GM21423 (cell line): Measurements from ENCODE around the gene PRKCZ.

ENCODE experiments used
- ATAC-seq: cut with Tn5 transposase; IDR thresholded peaks from one replicate; pipeline ENCODE4 v1.9.1; 2021; ENCODE audit warnings: mild to moderate bottlenecking, moderate library complexity; ENCODE audit not compliant: unreplicated experiment

Gene PRKCZ

GRCh38 chr1:2172012-2172411, 121.8 kb downstream of the PRKCZ start:
- ATAC-seq, result no peak

DNA sequence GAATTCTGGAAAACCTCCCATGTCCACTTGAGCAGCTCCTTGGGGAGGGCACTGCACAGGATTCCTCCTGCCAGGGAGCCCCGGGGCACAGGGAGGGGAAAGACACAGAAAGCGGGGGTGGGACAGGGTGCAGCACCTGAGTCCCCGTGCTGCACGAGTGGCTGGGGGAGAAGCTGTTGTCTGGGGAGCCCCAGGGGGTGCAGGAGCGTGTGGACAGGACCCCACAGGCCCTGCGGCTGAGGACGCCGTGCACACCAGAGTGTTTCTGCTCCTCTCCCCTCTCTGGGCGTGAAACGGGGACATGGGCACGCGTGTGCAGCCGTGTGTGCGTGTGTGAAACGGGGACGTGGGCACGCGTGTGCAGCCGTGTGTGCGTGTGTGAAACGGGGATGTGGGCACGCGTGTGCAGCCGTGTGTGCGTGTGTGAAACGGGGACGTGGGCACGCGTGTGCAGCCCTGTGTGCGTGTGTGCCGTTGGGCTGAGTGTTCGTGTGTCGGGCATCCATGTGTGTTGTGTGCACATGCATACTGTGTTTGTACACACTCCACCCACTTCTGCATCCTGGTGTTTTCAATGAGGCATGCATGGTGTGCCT, 122.4 kb downstream of the PRKCZ start:
- ATAC-seq, result no peak

- no peak for ATAC-seq
Observed at GRCh38 chr1:2173546-2174347, 123.5 kb downstream of the PRKCZ start.

DNA sequence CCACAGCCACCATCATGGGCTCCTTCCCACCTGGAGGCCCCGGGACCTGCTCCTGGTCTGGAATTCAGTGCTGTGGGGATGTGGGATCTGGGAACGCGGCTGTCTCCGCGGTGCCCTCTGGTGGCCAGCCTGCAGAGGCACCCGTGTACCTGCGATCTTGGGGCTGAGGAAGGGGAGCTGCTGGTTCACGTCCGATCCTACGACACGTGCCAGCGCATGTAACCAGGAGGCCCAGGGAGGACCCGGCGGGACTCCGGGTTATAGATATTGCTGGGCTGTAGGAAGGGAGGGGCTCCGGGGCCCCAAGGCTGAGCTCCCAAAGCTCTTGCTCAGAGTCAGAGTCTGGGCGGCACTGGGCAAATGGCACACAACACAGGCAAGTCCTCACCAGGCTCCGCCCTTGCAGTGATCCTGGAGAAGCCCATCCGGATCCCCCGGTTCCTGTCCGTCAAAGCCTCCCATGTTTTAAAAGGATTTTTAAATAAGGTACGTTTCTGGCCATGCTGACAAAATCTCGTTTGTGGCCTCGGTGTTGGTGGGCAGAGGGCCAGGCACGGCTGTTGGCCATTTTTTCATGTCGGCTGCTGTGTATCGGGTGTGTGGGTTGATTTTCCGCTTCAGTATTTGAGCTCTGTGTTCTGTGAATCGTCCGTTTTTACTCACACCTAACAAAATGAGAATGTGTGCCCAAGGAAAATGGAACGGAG, 124.3 kb downstream of the PRKCZ start:
- no peak for ATAC-seq

DNA sequence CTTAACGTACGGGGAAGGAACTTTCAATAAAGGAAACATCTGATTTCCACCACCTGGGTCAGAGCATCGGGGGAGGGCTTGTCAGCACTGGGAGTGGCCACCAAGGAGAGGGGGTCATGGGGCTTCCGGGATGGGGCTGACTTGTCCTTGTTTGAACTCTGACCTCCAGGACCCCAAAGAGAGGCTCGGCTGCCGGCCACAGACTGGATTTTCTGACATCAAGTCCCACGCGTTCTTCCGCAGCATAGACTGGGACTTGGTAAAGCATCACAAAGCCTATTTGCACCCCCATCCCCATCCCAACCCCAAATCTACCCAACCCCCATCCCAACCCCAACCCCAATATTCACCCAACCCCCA, 124.8 kb downstream of the PRKCZ start:
- no peak for ATAC-seq

- no peak for ATAC-seq
Observed at GRCh38 chr1:2175681-2176454, 125.7 kb downstream of the PRKCZ start.

- no peak for ATAC-seq
Observed at GRCh38 chr1:2176615-2177014, 126.4 kb downstream of the PRKCZ start.

DNA sequence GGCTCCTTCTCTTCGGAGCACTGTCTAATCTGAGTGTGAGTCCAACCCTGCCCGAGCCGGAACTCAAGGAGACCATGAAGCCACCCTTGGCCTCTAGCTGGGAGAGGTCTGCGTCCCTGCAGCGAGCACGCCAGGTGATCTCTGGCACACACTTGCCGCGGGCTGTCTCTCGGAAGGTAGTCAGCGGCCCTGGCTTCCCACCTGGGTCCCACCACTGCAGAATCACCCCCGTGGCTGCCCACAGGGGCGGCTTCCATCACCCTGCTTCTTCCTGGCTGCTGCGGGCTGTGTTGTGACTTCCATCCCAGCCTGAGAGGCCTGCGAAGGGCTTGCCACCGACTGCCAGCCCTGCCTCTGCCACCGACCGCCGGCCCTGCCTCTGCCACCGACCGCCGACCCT, 127.3 kb downstream of the PRKCZ start:
- ATAC-seq, result no peak

- ATAC-seq, result no peak
Observed at GRCh38 chr1:2177946-2178538, 127.8 kb downstream of the PRKCZ start.

GRCh38 chr1:2178875-2179274, 128.7 kb downstream of the PRKCZ start:
- ATAC-seq, result no peak

GRCh38 chr1:2179283-2180013, 129.2 kb downstream of the PRKCZ start:
- no peak for ATAC-seq

GRCh38 chr1:2180297-2181245, 130.4 kb downstream of the PRKCZ start:
- no peak for ATAC-seq

GRCh38 chr1:2181271-2181670, 131.1 kb downstream of the PRKCZ start:
- ATAC-seq, result no peak

GRCh38 chr1:2181752-2182151, 131.5 kb downstream of the PRKCZ start:
- no peak for ATAC-seq

- ATAC-seq, result no peak
Observed at GRCh38 chr1:2182376-2182775, 132.2 kb downstream of the PRKCZ start.

GRCh38 chr1:2183937-2184334, 133.7 kb downstream of the PRKCZ start:
- ATAC-seq, result no peak

DNA sequence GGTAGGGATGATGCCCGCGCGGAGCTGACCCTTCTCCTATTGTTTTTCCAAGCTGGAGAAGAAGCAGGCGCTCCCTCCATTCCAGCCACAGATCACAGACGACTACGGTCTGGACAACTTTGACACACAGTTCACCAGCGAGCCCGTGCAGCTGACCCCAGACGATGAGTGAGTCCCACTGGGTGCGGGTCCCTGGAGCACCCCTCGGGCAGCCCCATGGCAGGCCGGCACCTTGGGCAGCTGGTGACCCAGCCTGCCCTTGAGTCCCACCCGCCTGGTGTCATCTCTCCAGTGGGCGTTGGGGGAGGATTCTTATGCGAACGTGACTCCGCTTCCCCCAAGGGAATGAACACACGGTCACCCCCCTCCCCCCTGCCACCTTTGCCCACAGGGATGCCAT, 134.3 kb downstream of the PRKCZ start:
- ATAC-seq, result no peak

DNA sequence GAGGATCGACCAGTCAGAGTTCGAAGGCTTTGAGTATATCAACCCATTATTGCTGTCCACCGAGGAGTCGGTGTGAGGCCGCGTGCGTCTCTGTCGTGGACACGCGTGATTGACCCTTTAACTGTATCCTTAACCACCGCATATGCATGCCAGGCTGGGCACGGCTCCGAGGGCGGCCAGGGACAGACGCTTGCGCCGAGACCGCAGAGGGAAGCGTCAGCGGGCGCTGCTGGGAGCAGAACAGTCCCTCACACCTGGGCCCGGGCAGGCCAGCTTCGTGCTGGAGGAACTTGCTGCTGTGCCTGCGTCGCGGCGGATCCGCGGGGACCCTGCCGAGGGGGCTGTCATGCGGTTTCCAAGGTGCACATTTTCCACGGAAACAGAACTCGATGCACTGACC, 134.7 kb downstream of the PRKCZ start:
- no peak for ATAC-seq
